GM19395 (cell line): ENCODE results near the gene SLC15A4.
"Not testable (repeated sequence)": the region's sequence is repeated elsewhere in the genome, so short reads cannot be mapped to it uniquely, and the experiment has no call there.

Source experiments
- ATAC-seq: cut with Tn5 transposase; IDR thresholded peaks from one replicate; pipeline ENCODE4 v1.9.1; 2021; ENCODE audit warnings: mild to moderate bottlenecking, moderate library complexity; ENCODE audit not compliant: unreplicated experiment

The SLC15A4 gene

GRCh38 chr12:128823916-128824839, at the start of gene SLC15A4:
Gene SLC15A4, minus strand, starts transcription at chr12:128823958. Its CDS starts 15 bp downstream, at chr12:128823943.
- peak; percentile 74 for ATAC-seq

DNA sequence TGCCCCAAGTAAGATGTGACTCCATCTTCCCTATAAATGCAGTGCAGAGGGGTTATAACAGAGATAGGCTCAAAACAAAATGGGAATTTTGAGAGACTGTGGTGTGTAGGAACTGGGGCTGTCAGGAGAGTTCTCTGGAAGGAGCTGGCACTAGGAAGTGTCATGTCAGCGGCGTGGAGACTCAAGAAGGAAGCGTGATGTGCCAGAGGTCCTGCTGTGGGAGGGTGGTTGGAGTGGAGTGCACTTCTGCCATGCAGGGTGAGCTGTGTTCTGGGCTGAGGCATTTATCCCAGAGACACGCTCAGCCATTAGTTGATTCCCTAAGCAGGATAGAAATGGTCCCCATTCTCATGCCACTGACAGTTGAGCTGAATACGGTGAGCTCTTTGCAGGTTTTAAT, 48.5 kb upstream of the SLC15A4 start:
- ATAC-seq, result no peak

DNA sequence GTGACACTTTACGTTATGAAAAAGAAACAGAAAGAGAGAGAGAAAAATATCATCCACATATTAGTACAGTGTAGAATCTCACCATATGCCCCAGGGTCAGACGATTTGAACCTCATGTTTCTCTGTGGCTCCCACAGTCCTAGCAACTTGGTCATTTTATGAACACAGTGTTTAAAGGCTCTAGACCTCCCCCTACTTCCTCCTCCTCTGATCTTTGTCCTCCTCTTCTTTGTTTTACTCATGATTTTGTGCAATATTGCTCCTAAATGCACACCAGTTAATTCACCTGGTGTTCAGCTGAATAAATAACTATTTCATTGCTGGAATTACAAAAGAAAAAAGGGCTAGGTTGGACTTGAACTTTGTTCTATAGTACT, 47.7 kb upstream of the SLC15A4 start:
- no peak for ATAC-seq

GRCh38 chr12:128867466-128867865, 43.7 kb upstream of the SLC15A4 start:
- no peak for ATAC-seq

DNA sequence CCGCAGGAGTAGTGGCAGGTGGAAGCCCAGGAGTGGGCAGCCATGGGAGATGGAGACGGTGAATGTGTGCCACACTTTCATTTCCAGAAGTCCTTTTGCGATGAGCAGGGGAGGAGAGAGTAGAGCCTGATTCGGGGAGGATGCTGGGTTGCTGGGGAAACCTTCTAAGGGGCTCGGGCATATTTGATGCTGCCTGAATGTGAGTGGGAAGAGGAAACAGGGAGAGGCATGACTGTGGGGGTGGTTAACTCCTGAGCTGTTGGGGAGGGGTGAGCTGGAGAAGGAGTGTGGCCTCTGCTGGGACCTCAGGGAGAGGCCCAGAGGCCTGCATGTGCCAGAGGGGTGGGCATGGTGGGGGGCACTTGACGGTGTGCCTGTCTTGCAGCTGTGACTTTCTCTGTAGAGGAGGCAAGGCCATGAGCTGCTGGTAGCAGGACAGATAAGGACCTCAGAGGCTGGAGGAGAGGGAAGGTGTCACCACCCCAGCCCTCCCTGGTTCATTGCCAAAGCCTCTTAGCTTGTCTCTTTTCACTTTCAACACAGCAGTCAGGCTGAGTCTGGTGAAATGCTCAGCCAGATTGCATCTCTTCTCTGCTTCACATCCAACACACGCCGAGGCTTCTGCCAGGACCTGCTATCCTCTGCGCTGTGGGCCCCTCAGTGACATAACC, 40.9 kb upstream of the SLC15A4 start:
- ATAC-seq, result no peak

DNA sequence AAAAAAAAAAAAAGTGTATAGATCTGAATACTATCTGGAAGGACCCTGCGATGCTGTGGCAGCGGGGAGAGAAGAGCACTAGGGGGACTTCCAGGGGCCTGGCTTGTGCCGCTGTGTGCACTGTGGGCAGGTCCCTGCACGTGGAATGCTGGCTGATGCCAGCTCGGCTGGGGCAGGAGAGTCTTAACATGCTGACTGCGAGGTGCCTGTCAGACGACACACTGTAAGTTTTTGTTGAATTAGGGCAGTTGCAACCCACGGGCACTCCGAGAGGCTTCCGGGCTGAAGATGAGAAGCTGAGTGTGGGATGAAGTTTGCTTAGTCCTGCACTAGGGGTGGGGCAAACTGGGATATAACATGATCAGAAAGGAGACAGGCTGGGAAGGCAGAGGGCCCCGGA, 40.2 kb upstream of the SLC15A4 start:
- no peak for ATAC-seq

- no peak for ATAC-seq
Observed at GRCh38 chr12:128861226-128862016, 37.7 kb upstream of the SLC15A4 start.

GRCh38 chr12:128859311-128859710, 35.6 kb upstream of the SLC15A4 start:
- ATAC-seq, result no peak

DNA sequence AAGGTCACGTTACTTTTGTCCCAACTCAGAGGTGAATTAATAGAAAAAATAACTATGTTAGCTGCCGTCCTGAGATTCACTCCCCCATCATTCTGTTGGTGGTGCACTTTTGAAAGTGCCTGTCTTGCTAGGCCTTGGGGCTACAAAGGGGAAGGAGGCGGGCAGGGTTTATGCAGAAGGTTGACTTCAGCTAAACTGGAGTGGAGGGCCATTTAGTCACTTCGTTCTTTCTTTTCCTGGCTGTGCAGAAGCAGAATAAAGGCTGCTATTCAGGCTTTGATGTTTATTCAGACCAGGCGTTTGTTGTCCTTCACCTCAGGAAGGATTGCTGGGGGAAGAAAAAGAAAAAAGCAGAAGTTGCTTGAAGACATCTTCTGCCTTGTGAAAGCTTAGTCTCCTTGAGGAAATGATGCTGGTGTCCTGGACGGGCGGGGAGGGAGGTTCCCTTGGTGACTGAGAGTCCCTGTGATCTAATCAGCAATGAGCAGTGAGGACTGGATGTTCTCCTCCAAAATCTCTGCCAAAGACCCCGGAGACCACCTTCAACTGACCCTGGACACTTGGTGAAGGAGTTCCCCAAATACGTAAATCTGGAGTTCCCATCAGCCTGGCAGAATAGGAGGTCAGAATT, 33.5 kb upstream of the SLC15A4 start:
- ATAC-seq, result no peak

DNA sequence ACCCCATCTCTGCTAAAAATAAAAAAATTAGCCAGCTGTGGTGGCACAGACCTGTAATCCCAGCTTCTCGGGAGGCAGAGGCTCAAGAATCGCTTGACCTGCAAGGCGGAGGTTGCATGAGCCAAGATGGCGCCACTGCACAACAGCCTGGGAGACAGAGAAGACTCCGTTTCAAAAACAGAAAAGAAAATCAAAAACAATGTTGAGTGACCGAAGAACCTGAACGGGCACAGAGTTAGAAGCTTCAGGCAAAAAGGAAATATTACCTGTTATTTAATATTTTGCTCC, 33.0 kb upstream of the SLC15A4 start:
- ATAC-seq, result no peak

GRCh38 chr12:128856035-128856790, 32.5 kb upstream of the SLC15A4 start:
- no peak for ATAC-seq

DNA sequence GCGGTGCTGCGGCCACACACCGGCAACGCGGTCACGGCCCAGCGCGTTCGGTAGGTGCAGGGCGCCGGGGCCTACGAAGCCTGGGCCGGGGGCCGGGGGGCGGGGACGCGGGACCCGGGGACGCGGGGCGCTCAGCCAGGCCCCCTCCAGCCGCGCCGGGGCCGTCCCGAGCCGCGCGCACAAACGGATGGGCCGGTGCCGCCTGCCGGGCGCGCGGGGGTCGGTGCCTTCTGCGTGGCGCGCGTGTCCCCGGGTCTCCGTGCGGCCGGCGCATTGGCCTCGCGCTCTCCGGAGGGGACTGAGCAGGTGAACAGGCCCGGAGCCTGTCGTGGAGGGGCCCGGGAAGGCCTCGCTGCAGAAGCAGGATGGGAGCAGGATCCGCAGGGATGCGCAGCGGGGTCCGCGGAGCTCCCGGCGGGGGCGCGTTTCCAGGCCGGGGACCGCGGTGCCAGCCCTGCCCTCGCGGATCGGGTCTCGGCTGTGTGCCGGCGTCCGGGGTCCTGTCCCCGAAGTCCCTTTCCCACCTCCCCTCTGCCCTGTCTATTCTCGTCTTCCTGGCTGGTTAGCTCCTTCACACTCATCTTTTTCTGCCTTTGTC, 29.9 kb upstream of the SLC15A4 start:
- no peak for ATAC-seq

DNA sequence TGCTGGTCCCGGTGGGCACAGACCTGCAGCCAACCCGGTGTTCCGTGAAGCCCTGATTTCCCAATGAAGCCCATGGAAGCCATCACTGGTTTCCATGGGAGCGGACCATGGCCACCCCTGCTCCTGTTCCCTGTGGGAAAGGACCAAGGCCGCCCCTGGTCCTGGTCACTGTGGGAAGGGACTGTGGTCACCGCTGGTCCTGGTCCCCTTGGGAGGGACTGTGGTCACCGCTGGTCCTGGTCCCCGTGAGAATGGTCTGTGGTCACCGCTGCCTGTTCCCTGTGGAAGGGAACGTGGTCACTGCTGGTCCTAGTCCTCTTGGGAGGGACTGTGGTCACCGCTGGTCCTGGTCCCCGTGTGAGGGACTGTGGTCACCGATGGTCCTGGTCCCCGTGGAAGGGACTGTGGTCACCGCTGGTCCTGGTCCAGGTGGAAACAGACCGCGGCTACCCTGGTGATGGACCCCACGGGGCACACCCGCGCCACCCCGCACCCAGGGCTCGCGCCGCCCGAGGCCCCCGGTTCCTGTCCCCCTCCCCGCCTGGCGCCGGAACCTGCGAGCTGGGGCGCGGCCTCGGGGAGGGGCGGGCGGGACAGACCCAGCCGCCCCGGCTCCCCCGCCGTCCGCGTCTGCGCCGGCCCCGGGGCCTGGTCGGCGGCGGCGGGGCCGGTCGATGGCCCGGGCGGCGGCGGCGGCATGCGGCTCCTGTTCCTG, 29.3 kb upstream of the SLC15A4 start, which contains the start of gene GLT1D1:
GLT1D1 (plus strand) TSS at position 594 of the 715 bp plus-strand sequence; CDS start at position 698, 104 bp downstream.
- ATAC-seq, result no peak

GRCh38 chr12:128852026-128852698, 28.4 kb upstream of the SLC15A4 start:
- ATAC-seq, result no peak

DNA sequence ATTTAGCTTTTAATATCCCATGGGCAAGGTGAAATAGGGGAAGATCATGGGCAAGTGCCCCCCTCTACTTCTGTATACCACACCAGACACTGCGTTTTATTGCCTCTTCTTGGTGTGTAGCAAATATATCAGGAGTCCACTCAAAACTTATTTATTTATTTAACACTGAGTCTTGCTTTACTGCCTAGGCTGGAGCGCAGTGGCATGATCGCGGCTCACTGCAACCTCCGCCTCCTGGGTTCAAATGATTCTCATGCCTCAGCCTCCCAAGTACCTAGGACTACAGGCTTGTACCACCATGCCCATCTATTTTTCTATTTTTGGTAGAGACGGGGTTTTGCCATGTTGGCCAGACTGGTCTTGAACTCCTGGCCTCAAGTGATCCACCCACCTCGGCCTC, 27.7 kb upstream of the SLC15A4 start:
- not testable (repeated sequence) for ATAC-seq

GRCh38 chr12:128850400-128850799, 26.6 kb upstream of the SLC15A4 start:
- ATAC-seq, result no peak

GRCh38 chr12:128849806-128850205, 26.0 kb upstream of the SLC15A4 start:
- not testable (repeated sequence) for ATAC-seq

GRCh38 chr12:128848371-128848770, 24.6 kb upstream of the SLC15A4 start:
- ATAC-seq, result no peak

DNA sequence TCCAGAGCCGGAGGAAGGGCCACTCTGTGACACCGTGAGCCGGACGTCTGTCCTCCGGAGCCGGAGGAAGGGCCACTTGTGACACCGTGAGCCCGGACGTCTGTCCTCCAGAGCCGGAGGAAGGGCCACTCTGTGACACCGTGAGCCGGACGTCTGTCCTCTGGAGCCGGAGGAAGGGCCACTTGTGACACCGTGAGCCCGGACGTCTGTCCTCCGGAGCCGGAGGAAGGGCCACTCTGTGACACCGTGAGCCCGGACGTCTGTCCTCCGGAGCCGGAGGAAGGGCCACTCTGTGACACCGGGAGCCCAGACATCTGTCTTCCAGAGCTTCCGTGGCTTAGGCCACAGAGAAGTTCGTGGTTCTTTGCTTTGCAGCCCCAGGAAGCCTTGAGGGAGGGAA, 22.9 kb upstream of the SLC15A4 start:
- ATAC-seq, result not testable (repeated sequence)
